Left lobe of liver (tissue), 2 donors: Measurements from ENCODE around the gene CHD1. TPM values are rescaled to one million over a fixed set of nuclear protein-coding genes. Genes with fewer than 3 reads are reported as not detected.

Experiments
- ATAC-seq: fragments of 200-7000 bp; cut with Tn5 transposase; one replicate; pipeline ENCODE4 v1.9.1; 2020; ENCODE audit warnings: mild to moderate bottlenecking, moderate library complexity
- DNase-seq: peaks from one replicate; pipeline ENCODE4 v3.0.0-alpha.2; 2020; ENCODE audit warnings: low spot score
- total RNA-seq: library from RNA; stranded (reverse); gene quantifications from one replicate; pipeline ENCODE4 v1.2.1, GENCODE V29; 2021
- donor health status: DM: no; HTN: no; CAD: no; lungs with moderate emphysema.
- donor health status: DM: no; HTN: yes; CAD: no.

CHD1 gene
- total RNA-seq, 1 donor from 2014 or later = 9.8 TPM

DNA sequence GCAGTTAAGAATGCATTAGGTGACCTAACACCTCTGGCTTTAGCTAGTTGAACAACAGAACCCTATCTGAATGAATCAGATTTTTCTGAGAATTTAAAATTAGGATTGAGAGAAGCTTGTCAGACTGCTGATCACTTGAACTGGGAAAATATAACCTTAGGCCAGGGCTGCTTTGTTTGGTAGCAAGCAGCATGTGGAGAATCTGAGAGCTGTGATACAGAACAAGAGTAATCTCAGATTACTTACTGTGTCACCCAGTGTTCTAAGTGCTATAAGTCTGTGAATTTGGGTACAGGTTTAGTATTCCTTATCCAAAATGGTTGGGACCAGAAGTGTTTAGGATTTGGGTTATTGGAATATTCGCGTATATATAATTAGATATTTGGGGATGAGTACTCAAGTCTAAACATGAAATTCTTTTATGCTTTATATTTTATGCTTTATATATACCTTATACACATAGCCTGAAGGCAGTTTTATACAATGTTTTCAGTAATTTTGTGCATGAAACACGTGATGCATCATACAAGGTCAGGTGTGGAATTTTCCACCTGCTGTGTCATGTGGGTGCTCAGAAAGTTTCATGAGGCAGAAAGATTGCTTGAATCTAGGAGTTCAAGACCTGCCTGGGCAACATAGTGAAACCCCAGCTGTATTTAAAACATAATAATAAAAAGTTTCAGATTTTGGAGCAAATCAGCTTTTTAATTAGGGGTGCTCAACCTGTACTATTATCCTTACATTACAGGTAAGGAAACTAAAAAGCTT is 8.3 kb upstream of the CHD1 start:
- ATAC-seq = no peak

DNA sequence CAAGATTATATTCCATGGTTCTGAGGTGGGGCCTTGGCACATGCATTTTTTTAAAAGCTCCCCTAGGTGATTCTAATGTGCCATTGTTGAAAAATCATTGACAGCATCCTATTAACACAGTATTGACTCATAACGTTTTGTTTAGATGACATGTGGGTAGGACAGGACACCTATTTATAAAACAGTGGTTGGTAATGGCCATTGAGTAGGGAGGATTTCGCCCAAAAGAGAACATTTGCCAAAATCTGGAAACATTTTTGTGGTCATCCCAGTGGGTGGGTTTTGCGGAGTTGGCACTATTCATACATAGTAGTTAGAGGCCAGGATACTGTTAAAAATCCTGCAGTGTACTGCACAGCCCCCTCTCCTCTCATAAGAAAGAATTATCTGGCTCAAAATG is 6.4 kb upstream of the CHD1 start:
- ATAC-seq (no peak), DNase-seq (no peak)

More for the DNA sequence above, 8.3 kb upstream of the CHD1 start:
- no peak for DNase-seq

- DNase-seq (no peak), ATAC-seq (no peak)
These were observed 5.7 kb upstream of the CHD1 start for GRCh38 chr5:98934546-98934945.

GRCh38 chr5:98933445-98934072 is 4.8 kb upstream of the CHD1 start:
- ATAC-seq (no peak), DNase-seq (no peak)

DNA sequence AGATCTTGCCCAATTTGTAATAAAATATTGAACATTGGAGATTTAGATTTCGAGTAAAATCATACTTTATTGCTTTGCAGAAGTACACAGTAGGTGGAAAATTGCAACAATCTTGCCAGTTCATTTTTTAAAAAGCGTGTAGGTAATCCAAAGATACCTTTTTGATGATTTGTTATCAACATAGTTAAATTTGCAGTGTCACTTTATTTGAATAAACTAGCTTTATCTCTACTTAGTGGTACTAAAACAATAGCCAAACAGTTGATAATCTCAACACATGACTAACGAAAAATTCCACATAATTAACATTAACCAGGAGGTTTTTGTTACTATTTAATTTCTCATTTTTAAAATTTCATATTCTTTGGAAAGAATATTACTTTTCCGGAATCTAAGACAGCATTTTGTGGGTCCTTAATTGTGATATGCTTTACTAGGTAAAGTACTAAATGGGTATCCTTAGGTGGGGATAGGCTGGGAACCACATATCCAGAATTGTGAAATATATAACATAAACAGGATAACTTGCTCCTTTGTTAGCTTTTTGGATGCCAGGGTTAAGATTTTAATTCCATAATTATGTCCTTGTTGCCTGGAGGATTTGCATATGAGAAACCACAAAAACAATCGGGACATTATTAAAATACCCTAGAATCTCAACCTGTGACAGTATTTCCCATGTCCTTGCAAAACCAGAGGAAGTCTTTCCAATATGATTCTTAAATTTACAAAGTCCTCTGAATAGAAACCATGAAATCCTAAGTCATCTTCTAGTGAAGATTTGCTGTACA is 2.4 kb upstream of the CHD1 start:
- no peak for DNase-seq
- ATAC-seq = no peak

GRCh38 chr5:98929710-98930298 is 997 bp upstream of the CHD1 start:
- ATAC-seq (peak; percentile 71), DNase-seq (no peak)

DNA sequence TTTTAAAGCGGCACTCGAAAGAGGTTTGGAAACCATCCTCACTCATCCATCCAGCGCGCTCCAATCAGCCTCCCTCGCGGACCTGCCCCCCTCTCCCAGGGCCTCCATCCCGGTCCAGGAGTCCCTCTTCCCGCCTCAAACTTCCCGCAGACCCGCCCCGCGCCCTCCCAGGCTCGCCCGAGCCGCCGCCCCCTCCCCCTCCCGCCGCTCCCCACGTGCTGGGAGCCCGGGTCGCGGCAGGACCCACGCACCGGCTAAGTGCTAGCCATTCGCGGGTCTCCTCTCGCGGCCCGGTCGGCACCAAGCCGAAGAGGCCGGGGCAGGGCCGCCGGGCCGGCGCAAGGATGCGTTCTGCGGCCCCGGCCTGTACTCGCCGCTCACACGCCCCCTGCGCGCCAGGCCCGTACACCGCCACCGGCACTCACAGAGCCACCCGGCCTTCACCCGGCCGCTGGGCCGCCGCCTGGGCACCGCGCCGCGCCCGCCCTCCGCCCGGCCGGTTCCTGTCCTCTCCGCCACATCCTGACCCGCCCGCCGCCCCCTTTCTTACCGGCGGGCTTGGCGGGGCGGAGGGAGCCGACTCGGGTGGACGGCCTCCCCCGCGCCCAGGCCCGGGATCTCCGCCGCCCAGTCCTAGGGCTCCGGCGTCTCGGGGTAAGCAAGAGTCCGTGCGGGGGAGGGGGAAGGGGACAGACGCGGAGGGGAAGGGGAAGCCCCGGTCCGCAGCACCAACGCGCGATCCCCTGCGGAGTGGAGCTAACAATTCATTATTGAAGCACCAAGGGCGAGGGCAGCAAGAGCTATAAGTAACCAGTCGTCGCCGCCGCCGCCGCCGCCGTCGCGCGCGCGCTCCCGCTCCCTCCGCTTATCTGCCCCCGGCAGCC is 576 bp downstream of the CHD1 start:
- ATAC-seq = peak; percentile 56
- DNase-seq = peak; percentile 69

GRCh38 chr5:98927242-98927988 is 1.4 kb downstream of the CHD1 start:
- ATAC-seq (no peak), DNase-seq (no peak)

- no peak for ATAC-seq
- no peak for DNase-seq
These were observed 4.8 kb downstream of the CHD1 start for GRCh38 chr5:98923966-98924365.

- ATAC-seq (no peak), DNase-seq (no peak)
These were observed 6.8 kb downstream of the CHD1 start for GRCh38 chr5:98921947-98922505.

DNA sequence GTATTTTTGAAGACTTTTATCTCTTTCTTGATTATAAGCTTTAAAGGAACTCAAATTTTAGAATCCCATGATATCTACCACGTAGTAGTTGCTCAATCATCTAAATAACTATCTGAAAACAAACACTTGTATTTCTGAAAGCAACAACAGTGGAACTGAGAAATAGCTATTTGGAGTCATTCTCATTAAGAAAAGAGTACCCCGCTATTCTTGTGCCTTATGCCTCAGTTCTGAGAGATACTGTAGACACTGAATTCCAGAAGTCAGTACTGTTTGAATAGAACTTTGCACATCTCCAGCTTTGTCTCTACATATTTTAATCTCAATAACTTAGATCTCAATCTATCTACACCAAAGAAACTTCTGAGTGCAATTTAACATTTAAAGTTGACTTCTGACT is 11.4 kb downstream of the CHD1 start:
- ATAC-seq (no peak), DNase-seq (no peak)

- DNase-seq (no peak), ATAC-seq (no peak)
These were observed 12.3 kb downstream of the CHD1 start for GRCh38 chr5:98916540-98916939.

- no peak for ATAC-seq
- no peak for DNase-seq
These were observed 14.9 kb downstream of the CHD1 start for GRCh38 chr5:98913911-98914310.

GRCh38 chr5:98911280-98912040 is 17.3 kb downstream of the CHD1 start:
- ATAC-seq = no peak
- no peak for DNase-seq

GRCh38 chr5:98909363-98909762 is 19.4 kb downstream of the CHD1 start:
- DNase-seq (no peak), ATAC-seq (no peak)

- DNase-seq (no peak), ATAC-seq (no peak)
These were observed 20.9 kb downstream of the CHD1 start for GRCh38 chr5:98907951-98908350.

- DNase-seq (no peak), ATAC-seq (no peak)
These were observed 22.0 kb downstream of the CHD1 start for GRCh38 chr5:98906756-98907355.
